GM21423 (cell line): Measurements from ENCODE around the gene CD22.

Experiments
- ATAC-seq: cut with Tn5 transposase; IDR thresholded peaks from one replicate; pipeline ENCODE4 v1.9.1; 2021; ENCODE audit warnings: mild to moderate bottlenecking, moderate library complexity; ENCODE audit not compliant: unreplicated experiment

Gene CD22

GRCh38 chr19:35381318-35381717 is 52.3 kb downstream of the CD22 start:
- no peak for ATAC-seq

- ATAC-seq, result no peak
Observed at GRCh38 chr19:35381926-35382325, 52.9 kb downstream of the CD22 start.

- no peak for ATAC-seq
Observed at GRCh38 chr19:35383536-35383935, 54.5 kb downstream of the CD22 start.

- ATAC-seq, result no peak
Observed at GRCh38 chr19:35388277-35389054, 59.5 kb downstream of the CD22 start.

- no peak for ATAC-seq
Observed at GRCh38 chr19:35389192-35389861, 60.3 kb downstream of the CD22 start.

- no peak for ATAC-seq
Observed at GRCh38 chr19:35392742-35393715, 64.0 kb downstream of the CD22 start.

GRCh38 chr19:35395382-35396199 is 66.6 kb downstream of the CD22 start:
- ATAC-seq, result no peak

GRCh38 chr19:35396240-35396885 is 67.4 kb downstream of the CD22 start:
- no peak for ATAC-seq
